GM10266 (cell line): Measurements from ENCODE around the gene GAB4.

ENCODE experiments used
- DNase-seq: peaks from one replicate; pipeline ENCODE4 v3.0.0; 2012; ENCODE audit errors: extremely low spot score
- TF ChIP-seq, protein P1 (sequence below): IDR thresholded peaks from 2 replicates; pipeline ENCODE4 v1.5.1; 2012; ENCODE audit warnings: mild to moderate bottlenecking, low read depth; ENCODE audit not compliant: control insufficient read depth, insufficient read depth; ENCODE audit errors: missing control alignments

The GAB4 gene

DNA sequence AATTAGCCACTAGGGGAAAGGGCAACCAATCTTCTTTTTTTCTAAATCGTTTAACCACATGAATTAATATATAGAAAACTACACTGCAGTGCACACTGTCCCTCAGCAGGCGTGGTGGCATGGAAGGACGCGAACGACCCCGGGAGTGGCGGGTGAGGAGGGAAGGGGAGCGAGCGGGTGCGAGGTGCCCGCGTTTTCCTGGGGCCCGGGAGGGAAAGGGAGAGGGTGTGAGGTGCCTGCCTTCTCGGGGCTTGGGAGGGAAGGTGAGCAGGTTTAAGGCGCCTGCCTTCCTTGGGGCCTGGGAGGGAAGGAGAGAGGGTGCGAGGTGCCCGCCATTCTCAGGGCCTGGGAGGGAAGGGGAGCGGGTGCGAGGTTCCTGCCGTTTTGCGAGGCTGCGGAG, 765 bp downstream of the GAB4 start:
- no peak for DNase-seq
- TF ChIP-seq, protein P1, sequence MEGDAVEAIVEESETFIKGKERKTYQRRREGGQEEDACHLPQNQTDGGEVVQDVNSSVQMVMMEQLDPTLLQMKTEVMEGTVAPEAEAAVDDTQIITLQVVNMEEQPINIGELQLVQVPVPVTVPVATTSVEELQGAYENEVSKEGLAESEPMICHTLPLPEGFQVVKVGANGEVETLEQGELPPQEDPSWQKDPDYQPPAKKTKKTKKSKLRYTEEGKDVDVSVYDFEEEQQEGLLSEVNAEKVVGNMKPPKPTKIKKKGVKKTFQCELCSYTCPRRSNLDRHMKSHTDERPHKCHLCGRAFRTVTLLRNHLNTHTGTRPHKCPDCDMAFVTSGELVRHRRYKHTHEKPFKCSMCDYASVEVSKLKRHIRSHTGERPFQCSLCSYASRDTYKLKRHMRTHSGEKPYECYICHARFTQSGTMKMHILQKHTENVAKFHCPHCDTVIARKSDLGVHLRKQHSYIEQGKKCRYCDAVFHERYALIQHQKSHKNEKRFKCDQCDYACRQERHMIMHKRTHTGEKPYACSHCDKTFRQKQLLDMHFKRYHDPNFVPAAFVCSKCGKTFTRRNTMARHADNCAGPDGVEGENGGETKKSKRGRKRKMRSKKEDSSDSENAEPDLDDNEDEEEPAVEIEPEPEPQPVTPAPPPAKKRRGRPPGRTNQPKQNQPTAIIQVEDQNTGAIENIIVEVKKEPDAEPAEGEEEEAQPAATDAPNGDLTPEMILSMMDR, result no peak

DNA sequence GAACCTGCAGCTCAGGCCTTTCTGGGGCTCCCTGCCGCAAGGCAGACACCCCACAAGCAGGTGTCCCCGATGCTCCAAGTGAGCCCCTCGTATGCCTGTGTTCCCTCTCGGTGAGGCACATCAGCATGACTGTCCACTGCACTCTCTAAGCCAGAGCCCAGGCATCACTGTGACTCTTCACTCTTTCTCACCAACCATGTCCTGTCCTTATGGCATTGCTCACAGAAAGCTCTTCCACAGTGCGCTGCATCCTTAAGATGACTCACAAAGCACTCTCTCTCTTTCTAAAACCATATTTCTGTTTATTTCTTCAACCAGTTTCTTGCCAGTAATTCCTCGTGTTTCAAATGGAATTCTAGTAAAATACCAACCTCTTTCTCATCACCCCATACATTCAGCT, 18.1 kb downstream of the GAB4 start:
- DNase-seq, result no peak
- TF ChIP-seq, protein P1, result no peak

DNA sequence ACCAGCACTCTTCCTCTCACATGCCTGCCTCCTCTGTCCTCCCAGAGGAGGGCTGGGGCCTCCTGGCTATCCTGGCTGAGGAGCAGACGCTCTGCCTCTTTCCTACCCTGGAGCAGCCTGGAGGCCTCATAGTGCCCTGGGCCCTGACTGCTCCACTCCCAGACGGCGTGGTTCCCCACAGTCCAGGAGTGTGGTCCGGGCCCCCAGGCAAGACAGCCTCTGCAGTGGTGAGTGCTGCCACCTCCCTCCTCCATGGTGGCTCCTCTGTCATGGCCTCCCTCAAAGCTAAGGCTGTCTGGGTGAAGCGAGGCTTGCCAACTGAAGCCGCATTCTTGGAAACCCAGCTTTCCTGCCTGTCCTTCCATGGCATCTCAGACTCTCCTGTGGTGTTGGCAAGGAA, 19.8 kb downstream of the GAB4 start:
- no peak for DNase-seq
- TF ChIP-seq, protein P1, result no peak

DNA sequence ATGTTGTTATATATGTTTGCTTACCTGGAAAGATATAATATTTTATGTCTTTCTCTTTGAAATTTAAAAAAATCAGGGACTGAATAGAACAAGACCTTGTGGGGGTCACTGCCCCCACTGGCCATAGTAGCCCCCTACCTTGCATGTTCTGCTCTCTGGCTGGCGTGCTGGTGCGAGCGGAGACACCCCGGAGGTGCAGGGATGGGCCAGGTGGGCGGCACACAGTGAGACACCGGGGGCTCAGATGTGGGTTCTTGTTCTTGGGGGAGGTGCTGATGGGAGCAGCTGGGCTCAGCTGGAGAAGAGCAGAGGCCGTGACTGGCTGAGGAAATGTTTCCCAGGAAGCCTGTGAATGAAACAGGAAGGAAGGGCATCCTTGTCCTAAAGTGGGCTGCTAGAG, 20.2 kb downstream of the GAB4 start:
- DNase-seq, result no peak
- TF ChIP-seq, protein P1, result no peak

DNA sequence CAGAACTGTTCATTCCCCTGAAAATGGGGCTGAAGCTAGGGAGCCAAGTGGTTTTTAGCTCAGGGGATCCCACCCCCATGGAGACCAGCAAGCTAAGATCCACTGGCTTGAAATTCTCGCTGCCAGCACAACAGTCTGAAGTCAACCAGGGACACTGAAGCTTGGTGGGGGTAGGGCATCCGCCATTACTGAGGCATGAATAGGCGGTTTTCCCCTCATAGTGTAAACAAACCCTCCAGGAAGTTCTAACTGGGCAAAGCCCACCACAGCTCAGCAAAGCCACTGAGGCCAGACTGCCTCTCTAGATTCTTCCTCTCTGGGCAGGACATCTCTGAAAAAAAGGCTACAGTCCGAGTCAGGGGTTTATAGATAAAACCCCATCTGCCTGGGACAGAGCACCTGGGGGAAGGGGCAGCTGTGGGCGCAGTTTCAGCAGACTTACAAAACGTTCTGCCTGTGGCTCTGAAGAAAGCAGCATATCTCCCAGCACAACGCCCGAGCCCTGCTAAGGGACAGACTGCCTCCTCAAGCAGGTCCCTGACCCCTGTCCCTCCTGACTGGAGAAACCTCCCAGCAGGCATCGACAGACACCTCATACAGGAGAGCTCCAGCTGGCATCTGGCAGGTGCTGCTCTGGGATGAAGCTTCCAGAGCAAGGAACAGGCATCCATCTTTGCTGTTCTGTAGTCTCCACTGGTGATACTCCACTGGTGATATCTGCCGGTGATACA, 32.7 kb downstream of the GAB4 start:
- no peak for DNase-seq
- TF ChIP-seq, protein P1, result no peak

DNA sequence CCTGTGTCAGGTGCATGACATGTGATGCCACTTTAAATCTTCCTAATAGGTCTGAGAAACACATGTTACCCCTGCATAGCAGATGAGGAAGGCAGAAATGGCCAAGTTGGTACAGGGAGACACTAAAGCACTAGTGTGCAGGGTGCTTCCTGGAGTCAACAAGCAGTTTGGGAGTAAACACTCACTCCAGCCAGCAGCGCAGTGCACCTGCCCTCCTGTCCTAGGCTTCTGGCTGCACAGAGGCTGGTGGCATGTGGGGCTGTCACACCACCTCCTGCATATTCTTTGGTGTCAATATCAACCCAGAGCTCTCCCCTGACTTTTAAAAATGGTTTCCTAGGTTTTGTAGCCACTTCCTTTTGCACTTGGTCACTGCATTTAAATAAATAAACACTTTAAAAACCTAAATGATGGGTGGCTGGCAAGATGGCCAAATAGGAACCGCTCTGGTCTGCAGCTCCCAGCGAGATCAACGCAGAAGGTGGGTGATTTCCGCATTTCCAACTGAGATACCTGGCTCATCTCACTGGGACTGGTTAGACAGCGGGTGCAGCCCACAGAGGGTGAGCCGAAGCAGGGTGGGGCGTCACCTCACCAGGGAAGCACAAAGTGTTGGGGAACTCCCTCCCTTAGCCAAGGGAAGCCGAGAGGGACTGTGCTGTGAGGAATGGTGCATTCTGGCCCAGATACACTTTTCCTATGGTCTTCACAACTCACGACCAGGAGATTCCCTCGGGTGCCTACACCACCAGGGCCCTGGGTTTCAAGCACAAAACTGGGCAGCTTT, 33.5 kb downstream of the GAB4 start:
- TF ChIP-seq, protein P1, result no peak
- DNase-seq, result no peak
